SKM-1 treated with dmso at 0.1 percent for 144 hours (cell line): ENCODE results near the gene DNASE2.
"Not testable (repeated sequence)": the region's sequence is repeated elsewhere in the genome, so short reads cannot be mapped to it uniquely, and the experiment has no call there.

Source experiments
- DNase-seq: peaks from one replicate; lab custom pipeline; 2025; ENCODE audit not compliant: unreplicated experiment; lab: John Stamatoyannopoulos, UW

The DNASE2 gene

GRCh38 chr19:12865746-12866415 lies 15.4 kb downstream of the DNASE2 start:
- no peak for DNase-seq

- no peak for DNase-seq
Observed at GRCh38 chr19:12864721-12865715, 16.2 kb downstream of the DNASE2 start.

- DNase-seq = no peak
Observed at GRCh38 chr19:12864143-12864542, 17.1 kb downstream of the DNASE2 start.

GRCh38 chr19:12859546-12859945 lies 21.7 kb downstream of the DNASE2 start:
- DNase-seq = no peak

GRCh38 chr19:12858041-12858928 lies 23.0 kb downstream of the DNASE2 start:
- DNase-seq = no peak

- no peak for DNase-seq
Observed at GRCh38 chr19:12856653-12857052, 24.6 kb downstream of the DNASE2 start.

- DNase-seq = peak; percentile 79
Observed at GRCh38 chr19:12847159-12848139, 33.8 kb downstream of the DNASE2 start.

GRCh38 chr19:12846613-12847012 lies 34.6 kb downstream of the DNASE2 start:
- DNase-seq = not testable (repeated sequence)

- DNase-seq = no peak
Observed at GRCh38 chr19:12843999-12844732, 37.1 kb downstream of the DNASE2 start.

- DNase-seq = no peak
Observed at GRCh38 chr19:12843328-12843727, 37.9 kb downstream of the DNASE2 start.

- no peak for DNase-seq
Observed at GRCh38 chr19:12842511-12842910, 38.7 kb downstream of the DNASE2 start.

- no peak for DNase-seq
Observed at GRCh38 chr19:12841094-12841493, 40.2 kb downstream of the DNASE2 start.

- DNase-seq = peak; percentile 71
Observed at GRCh38 chr19:12840091-12841079, 40.9 kb downstream of the DNASE2 start.

- DNase-seq = no peak
Observed at GRCh38 chr19:12838886-12839756, 42.1 kb downstream of the DNASE2 start.

- peak; percentile 47 for DNase-seq
Observed at GRCh38 chr19:12838182-12838885, 42.9 kb downstream of the DNASE2 start, which contains the start of gene MAST1. TSS of gene MAST1 (plus strand) at chr19:12838515. CDS start at chr19:12838573, 58 bp downstream.

GRCh38 chr19:12837225-12837624 lies 44.0 kb downstream of the DNASE2 start:
- no peak for DNase-seq
